Measurements from ENCODE around the gene SPRY1.
A peak's percentile ranks its signal among the peaks of the same experiment; 100 is the strongest.

SPRY1 gene

DNA sequence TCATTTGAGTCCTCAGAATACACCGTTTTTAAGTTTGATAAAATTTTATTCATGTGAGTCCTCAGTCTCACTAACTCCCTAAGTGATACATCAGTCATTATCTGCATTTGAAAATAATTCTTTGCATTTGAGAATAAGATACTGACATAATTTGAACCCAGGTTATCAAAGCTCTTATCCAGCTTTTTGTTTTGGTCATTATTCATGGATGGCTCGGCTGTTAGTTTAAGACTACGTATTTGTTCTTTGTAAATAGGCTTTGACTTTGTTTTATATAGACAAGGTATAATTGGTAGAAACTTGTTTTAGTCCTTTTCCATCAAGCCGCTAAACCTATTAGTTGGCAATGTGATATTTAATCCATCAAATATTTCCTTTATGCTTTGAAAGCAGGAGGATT lies 7.9 kb downstream of the SPRY1 start:
- no peak overlapping the region for H3K4me3 ChIP-seq (ENCODE audit: low read depth, low read length)
- DNase-seq (ENCODE audit: low read depth), result no peak

DNA sequence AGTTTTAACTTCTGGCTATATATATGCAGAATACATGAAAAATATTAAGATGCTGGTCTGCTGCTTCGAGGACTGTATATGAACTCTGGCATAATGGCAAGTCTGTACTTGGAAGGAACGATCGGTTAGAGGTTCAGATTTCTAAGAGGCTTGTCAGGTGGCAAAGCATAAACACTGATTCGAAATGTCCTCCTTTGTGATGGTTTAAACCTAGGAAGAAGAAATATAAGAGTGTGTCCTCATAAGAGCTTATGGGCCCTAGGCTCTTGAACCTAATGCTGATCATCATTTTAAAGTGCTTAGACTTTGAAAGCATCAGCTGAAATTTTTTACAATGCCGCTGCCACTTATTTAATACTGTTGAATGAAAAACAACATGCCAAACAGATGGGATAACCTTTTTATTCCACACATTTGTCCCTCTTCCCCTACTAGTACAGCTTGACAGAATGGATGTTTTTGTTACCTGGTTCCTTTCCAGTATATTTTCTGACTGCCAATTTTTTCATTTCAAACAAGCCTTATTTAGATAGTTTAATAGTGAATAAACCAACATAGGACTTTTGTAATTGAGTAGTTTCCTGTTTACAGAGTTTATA lies 8.8 kb downstream of the SPRY1 start:
- H3K4me3 ChIP-seq (ENCODE audit: low read depth, low read length), result no peak overlapping the region
- no peak for DNase-seq (ENCODE audit: low read depth)

DNA sequence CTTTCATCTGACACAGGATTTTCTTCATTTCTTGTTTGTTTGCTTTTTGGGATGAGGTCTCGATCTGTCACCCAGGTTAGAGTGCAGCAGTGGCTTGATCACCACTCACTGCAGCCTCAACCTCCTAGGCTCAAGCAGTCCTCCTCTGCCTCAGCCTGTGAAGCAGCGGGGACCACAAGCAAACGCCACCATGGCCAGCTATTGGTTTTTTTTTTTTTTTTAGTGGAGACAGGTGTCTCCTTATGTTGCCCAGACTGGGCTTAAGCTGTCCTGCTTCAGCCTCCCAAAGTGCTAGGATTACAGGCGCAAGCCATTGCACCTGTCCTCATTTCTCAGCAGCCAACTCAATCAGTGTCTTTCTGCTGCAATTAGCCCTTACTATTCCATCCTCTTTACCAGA lies 10.3 kb downstream of the SPRY1 start:
- DNase-seq (ENCODE audit: low read depth), result no peak
- H3K4me3 ChIP-seq (ENCODE audit: low read depth, low read length), result no peak overlapping the region

DNA sequence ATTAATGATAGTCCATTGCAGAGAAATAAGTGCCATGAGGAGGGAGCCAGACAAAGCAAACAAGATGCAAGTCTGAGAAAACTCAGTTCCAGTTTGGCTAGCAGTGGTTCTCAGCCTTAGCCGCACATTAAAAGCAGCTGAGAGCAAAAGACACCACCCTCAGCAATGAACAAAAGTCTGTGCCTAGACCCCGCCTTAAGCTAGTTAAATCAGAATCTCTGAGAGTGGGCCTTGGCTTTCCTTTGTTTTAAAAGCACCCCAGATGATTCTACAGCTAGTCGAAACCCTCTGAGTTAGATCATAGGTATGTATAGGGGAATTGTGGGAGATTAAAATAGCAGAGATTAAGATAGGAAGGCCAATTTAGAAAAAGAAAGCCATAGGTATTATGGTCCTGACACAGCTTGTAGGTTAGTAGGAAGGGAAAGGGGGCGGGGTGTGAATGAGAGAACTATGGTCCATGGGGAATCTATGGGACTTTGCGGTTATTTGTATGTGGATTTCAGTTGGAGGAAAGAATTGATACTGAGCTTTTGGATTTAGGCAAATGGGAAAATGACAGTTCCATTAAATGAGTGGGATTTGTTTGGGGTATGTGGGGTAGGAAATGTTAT lies 12.0 kb downstream of the SPRY1 start:
- DNase-seq (ENCODE audit: low read depth), result no peak
- no peak overlapping the region for H3K4me3 ChIP-seq (ENCODE audit: low read depth, low read length)

DNA sequence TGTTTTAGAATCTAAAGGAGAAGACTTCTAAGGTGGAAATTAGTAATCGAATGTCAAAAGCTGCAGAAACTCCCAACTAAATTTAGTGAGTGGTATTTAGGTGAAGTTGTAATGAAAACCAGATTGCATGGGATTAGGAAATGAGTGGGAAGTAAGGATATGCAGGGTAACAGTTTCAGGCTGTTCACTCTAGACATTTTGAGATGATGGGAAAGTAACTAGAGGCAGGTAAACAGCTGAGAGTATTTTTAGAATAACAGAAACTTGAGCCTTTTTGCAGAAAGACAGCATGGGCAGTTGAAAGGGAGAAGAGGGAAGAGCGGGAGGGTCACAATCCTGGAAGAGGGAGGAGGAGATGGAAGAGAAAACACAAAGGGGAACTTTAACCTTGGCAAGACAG lies 12.7 kb downstream of the SPRY1 start:
- no peak for DNase-seq (ENCODE audit: low read depth)

DNA sequence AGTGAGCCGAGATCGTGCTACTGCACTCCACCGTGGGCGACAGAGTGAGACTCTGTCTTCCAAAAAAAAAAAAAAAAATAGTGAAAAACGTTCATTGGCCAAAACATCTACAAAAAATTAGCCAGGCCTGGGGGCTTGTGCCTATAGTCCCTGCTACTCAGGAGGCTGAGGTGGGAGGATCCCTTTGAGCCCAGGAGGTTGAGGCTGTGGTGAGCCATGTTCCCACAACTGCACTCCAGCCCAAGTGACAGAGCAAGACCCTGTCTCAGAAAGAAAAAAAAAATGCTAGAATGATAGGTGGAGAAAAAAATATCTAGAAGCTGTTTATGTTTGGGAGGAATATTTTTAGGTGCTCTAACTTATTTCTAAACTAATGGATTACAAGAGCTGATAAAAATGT lies 14.9 kb downstream of the SPRY1 start:
- no peak overlapping the region for H3K4me3 ChIP-seq (ENCODE audit: low read depth, low read length)
- DNase-seq (ENCODE audit: low read depth), result no peak

More for the DNA sequence above, 12.7 kb downstream of the SPRY1 start:
- H3K4me3 ChIP-seq (ENCODE audit: low read depth, low read length), result no peak overlapping the region

DNA sequence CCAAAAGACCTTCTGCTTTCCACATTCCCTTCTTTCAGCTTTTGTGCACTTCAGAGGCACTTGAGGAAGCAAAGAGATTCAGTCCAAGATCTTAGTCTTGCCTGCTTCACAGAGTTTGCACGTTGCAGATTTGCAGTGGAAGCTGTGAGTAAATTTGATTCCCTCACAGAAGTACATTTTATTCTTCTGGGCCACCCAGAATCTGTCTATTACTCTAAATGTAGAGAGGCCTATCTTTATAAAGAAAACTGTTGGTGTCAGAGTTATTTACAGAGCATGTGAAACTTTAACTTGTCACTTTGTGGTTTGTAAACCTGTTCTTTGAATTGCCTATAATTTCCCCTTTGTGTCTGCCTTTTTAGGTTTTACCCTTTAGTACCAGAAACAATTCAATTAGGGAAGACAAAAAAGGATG lies 15.5 kb downstream of the SPRY1 start:
- H3K4me3 ChIP-seq (ENCODE audit: low read depth, low read length), result no peak overlapping the region
- no peak for DNase-seq (ENCODE audit: low read depth)

DNA sequence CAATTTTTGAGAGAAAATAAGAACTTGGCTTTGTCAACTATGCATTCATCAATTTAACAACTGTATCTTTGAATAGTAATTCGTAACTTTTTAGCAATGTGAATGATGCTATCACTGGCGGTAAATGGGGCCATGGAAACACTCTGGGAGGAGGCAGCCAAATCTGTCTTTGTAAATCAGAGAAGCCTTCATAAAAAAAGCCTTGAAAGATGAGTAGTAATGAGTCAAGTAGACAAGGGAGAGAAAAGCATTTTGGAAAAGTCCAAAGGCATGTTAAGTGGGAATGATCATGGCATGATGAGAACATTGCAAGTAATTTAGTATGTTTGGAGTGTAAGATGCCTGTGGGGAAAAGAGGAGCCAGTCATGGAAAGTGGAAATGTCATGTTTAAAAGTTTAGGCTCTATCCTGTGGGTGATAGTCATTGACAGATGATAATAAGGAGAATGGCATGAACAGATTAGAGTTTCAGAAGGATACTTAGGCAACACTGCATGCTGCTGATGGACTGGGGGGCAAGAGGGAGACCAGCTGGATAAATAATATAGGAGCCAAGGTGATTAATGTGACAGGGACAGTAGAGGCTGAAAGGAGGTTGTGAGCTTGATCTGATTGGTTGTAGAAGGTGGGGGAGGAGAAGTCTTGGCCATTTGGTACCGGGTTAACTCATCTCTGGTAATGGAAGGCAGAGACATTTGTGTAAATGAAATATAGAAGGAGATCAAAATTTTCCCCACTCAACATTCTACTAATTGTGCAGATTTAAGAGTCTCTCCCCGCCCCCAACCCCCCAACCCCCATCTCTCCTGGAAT lies 16.3 kb downstream of the SPRY1 start:
- no peak overlapping the region for H3K4me3 ChIP-seq (ENCODE audit: low read depth, low read length)
- DNase-seq (ENCODE audit: low read depth), result peak; percentile 32

DNA sequence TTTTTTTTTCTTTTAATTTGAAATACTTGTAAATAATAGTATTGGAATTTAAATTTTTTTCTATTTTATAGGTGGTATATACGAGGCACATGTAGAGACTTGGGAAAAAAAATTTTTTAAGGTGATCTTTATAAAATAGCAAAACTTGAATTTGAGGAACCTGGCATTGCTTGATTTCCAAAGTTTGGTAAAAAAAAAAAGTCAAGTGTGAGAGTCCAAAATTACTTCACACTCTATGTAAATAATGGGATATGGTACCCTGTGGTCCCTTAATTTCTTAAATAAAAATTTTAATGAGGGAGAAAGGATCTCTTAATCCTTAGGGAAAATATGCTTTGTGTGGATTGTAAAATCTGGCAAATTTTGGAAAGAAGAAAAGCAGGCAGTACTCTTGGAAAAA lies 19.0 kb downstream of the SPRY1 start:
- H3K4me3 ChIP-seq (ENCODE audit: low read depth, low read length), result no peak overlapping the region
- DNase-seq (ENCODE audit: low read depth), result no peak

DNA sequence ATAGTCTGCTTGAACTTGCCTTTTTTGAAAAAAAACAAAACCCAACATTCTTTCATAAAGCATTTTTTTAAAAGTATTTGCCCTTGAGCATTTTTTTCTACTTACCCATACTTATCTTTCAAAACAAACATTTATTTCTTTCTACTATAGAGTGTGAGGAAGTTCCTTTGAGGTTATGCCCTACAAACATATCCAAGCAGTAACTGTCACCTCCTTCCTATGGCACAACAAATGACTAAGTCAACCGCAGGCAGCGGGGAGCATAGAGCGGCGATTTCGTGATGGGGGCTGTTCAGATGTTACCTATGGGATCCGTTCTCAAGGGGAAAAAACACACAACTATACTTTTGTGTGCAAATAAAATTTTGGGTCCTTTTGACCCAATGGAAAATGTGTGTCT lies 19.4 kb downstream of the SPRY1 start:
- no peak for DNase-seq (ENCODE audit: low read depth)
- H3K4me3 ChIP-seq (ENCODE audit: low read depth, low read length), result no peak overlapping the region

DNA sequence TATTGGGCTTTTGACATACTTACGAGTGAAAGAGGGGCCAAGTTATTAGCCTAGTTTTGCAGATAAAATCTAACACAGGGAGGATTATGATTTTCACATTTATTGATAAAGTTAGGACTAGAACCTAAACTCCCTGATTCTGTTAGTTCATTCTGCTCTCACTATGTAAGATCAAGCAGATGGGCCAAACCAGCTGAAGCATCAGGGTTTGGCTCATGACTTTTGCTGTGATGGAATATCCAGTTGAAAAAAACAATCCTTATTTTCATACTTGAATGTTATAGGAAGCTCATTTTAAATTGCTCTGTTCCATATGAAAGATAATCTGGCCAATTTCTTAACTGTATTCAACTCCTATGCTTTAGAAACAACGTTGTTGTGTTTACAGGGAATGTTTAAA lies 21.2 kb downstream of the SPRY1 start:
- DNase-seq (ENCODE audit: low read depth), result no peak
- no peak overlapping the region for H3K4me3 ChIP-seq (ENCODE audit: low read depth, low read length)

DNA sequence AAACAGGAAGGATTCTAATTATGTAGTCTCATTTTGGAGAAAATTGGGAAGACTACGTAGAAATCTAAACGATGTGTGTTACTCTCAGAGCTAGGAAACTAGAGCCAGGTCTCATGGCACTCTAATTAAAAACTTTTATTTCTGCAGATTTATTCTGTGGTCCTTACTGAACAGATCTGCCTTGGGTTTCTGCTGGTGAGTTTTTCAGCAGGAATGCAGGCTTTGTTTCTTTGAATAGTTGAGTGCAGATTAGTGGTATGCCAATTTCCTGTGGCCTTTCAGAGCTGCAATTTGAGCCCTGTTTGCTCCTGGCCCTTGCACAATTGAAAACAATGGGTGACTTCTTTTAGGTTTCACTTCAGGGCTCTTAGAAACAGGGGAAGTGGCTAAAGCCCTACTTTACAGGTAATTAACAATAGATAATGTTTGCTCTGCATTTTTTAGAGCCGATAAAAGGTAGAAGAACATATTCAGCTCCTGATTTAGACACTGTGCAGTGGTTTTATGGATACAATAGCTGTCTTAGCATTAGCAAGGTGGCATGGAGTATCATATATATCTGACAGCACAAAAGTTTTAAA lies 21.8 kb downstream of the SPRY1 start:
- DNase-seq (ENCODE audit: low read depth), result peak; percentile 85
- H3K4me3 ChIP-seq (ENCODE audit: low read depth, low read length), result no peak overlapping the region

DNA sequence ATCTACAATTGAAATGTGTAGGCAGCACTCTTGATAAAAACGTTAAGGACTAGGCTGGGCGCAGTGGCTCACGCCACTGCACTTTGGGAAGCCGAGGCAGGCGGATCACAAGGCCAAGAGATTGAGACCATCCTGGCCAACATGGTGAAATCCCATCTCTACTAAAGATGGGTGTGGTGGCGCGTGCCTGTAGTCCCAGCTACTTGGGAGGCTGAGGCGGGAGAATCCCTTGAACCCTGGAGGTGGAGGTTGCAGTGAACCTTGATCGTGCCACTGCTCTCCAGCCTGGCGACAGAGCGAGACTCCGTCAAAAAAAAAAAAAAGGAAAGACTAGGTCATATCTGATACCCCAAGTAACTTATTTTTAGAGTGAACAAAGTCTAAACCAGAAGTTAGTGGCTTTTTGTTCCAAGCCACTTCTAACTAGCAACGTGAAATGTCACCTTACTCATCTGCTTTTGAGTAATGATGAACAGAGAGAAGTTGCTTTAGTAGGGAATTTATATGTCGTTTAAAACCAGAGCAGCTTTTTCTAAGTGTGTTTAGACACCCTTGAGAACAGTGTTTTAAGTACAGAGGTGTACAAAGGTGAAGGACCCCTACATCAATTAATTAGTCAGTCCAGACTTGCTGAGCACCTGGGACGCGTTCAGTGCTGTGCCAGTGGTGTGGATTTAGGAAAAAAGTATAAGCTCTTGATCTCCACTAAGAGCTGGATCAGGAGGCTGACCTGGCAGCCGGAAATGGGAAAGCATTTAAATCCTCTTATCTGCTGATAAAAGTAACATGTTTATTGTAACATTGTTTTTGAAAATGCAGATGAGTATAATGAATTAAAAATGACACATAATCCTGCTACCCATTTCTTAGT lies 23.5 kb downstream of the SPRY1 start:
- no peak overlapping the region for H3K4me3 ChIP-seq (ENCODE audit: low read depth, low read length)
- no peak for DNase-seq (ENCODE audit: low read depth)

DNA sequence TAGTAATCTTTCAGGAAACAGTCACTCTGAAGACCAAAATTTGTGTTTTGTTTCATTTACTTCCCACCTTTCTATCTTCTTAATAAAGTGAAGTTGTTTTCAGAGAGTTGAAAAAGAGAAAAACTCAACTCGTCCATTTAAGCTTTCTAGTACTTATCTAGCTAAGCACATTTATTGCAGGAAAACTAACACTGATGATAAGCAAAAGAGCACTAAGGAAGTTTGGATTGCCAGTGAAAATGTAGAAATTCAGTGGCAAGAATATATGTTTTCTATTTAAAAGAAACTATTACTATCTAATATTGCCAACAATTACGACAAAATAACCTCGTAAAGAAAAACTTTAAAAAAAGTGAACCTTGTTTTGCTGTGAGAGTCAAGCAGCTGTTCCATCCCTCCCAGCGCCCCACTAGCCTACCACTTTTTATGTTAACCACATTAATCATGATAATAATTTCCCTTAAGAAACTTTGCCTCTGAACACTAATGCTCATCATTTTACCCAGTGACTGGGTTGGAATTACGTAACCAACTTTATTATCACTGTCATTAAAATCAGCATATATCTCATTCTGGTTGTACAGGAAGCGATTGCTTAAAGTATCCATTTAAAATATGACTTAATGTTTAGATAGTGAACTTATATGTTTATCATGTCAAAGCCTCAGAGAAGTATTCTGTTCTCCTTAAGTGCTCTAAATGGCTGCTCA lies 24.8 kb downstream of the SPRY1 start:
- no peak for DNase-seq (ENCODE audit: low read depth)
- H3K4me3 ChIP-seq (ENCODE audit: low read depth, low read length), result no peak overlapping the region

DNA sequence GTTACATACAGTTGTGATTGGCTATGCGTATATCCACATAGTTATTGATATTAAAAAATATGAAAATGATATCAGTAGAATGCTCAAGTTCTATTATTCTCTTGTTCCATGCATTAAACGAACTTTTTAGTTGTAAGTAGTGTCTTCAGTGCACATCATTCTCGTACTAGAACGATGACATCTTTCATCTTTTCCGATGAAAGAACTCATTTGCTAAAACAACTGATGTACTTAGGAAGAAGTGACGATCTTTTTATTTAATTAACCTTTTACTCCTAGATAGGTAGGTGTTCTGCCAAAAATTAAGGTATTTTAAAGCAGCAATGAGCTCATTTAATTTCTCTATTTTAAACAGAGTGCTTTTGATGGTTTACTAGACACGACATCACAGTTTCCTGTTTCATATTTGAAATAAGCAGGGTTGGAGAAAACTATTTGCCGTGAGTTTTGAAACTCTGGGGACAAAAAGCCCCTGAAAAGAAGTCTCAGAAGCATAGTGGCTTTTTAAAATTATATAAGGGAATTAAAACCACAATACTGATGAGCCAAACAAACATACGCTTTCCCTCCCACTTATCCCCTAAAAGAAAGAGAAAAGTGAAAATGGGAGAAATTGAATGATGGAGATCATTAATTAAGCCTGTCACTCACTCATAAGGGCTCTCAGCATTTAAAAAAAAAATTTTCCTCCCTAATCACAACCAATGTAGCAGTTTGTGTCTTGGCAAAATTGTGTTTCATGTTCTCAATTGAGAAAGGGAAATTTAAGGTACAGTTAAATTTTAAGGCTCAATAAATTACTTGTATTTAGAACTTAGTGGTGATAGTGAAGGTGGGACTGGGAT lies 25.6 kb downstream of the SPRY1 start:
- no peak overlapping the region for H3K4me3 ChIP-seq (ENCODE audit: low read depth, low read length)
- DNase-seq (ENCODE audit: low read depth), result no peak

DNA sequence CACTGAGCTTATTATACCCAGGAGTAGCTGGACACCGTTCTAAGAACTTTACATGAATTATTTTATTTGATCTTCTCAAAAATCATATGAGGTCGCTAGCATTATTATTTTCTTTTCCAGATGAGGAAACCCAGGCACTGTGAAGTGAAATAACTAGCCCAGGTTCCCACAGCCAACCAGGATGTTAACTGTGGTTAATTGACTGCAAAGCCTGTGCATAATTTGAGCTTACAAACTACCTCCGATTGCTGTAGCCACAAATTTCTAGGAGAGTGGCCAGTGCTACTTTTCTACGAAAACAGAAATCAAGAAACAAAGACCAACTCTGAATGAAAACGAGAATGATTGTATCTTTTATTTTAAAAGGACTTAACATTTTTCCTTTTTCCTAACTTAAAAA lies 27.2 kb downstream of the SPRY1 start:
- DNase-seq (ENCODE audit: low read depth), result no peak

DNA sequence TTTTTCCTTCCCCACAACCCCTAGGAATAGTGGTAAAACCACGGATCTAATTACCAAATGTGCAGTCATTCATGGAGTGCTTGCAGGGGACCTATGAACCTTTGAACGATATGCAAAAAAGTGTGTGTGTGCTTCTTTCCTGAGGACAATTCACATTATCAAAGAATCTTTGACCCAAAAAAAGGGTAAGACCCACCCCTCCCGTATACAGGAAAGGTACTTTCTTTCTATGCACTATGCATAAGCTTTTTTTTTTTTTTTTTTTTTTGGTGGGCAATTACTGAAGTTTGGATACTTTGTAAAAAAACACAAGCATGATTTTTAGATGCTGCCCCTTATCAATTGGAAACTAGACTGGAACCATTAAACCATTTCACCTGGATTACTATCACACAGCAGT lies 31.4 kb downstream of the SPRY1 start:
- no peak for DNase-seq (ENCODE audit: low read depth)

More for the DNA sequence above, 27.2 kb downstream of the SPRY1 start:
- no peak overlapping the region for H3K4me3 ChIP-seq (ENCODE audit: low read depth, low read length)

DNA sequence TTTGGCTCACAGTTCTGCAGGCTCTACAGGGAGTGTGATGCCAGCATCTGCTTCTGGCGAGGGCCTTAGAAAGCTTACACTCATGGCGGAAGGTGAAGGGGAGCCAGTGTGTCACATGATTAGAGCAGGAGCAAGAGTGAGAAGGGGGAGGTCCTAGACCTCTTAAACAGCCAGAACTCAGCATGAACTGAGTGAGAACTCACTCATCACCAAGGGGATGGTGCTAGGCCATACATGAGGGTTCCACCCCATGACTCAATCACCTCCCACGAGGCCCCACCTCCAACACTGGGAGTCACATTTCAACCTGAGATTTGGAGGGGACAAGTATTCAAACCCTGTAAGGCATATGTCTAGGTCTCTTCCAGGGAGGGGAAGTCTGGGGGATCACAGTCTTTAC lies 33.4 kb downstream of the SPRY1 start:
- DNase-seq (ENCODE audit: low read depth), result no peak
- H3K4me3 ChIP-seq (ENCODE audit: low read depth, low read length), result no peak overlapping the region

More for the DNA sequence above, 31.4 kb downstream of the SPRY1 start:
- no peak overlapping the region for H3K4me3 ChIP-seq (ENCODE audit: low read depth, low read length)
